OCI-LY1 (cell line): ENCODE measurements around the gene CXCL14.

Experiments
- CTCF ChIP-seq: fragments of 200-600 bp; sonication (generic), shearing (Covaris generic); IDR thresholded peaks from 2 replicates; pipeline ENCODE4 v1.5.1; 2017; ENCODE audit warnings: mild to moderate bottlenecking, antibody characterized with exemption, low read length, moderate library complexity, mixed read lengths
- EZH2 ChIP-seq: fragments of 200-600 bp; sonication (generic), shearing (Covaris generic); IDR thresholded peaks from 2 replicates; pipeline ENCODE4 v1.8.0; 2017; ENCODE audit warnings: borderline replicate concordance, mixed run types, mild to moderate bottlenecking, antibody characterized with exemption, low read length, moderate library complexity, mixed read lengths

- TF ChIP-seq CTCF (no peak), EZH2 (no peak)
These were observed at the start of gene CXCL14 for GRCh38 chr5:135578685-135579341.
